ENCODE data around the gene ZSWIM5.

DNA sequence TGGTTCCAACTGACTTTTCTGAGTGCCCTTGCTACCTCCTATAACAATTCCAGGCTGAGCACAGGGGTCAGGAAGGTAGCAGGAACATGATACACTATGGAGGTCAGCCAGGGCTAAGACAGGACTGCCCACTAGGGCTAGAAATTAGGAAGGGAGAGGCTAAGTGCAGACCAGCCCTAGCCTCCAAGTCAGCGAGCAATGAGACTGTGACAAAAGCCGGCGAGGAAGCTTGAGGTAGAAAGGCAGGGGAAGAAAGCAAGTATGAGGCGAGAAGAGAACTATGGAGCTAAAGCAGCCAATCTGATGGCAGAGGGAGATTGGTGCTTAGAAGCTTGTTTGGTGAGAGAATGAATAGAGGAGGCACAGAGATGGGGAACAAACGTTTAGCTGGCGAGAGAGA is 189.6 kb downstream of the ZSWIM5 start:
- TF ChIP-seq CTCF (IDR thresholded peaks at IDR 0.05; ENCODE audit: poor library complexity) (no peak), EZH2 (IDR thresholded peaks at IDR 0.05; ENCODE audit: borderline replicate concordance) (no peak)

Data from hepatocyte (in vitro differentiated cells).